H1 (cell line): Measurements from ENCODE around the gene ENTPD8. TPM values are rescaled to one million over a fixed set of nuclear protein-coding genes. Genes with fewer than 3 reads are reported as not detected.

ENCODE experiments used
- CTCF ChIA-PET: fragments of 300-600 bp; sonication (Branson Sonifier 250); formaldehyde crosslinking; loops from one replicate; lab custom pipeline; 2021; ENCODE audit not compliant: partially characterized antibody; lab: Charles Lee
- POLR2A ChIA-PET: fragments of 300-600 bp; sonication (Branson Sonifier 250); formaldehyde crosslinking; loops from one replicate; lab custom pipeline; 2021; ENCODE audit warnings: inconsistent platforms; ENCODE audit not compliant: partially characterized antibody; lab: Charles Lee
- DNase-seq, 2 experiments: peaks; one replicate each; pipeline versions ENCODE4 v3.0.0 to v3.0.0-alpha.2; 2010 to 2022; ENCODE audit warnings: low spot score in 2 of 2, low read depth in 1 of 2, mixed read lengths in 1 of 2
- FAIRE-seq: peaks from 2 replicates; lab custom pipeline; 2011; peaks lifted over from hg19 to GRCh38; lab: Jason Lieb, UNC
- H2AFZ ChIP-seq: 2 replicates; pipeline ENCODE4 v1.8.1; 2012; ENCODE audit warnings: low read length, inconsistent platforms
- H2AK5ac ChIP-seq: 2 replicates; pipeline ENCODE4 v1.6.1; 2013; ENCODE audit warnings: low read depth, low read length
- H2BK120ac ChIP-seq: replicated peaks from 2 replicates; pipeline ENCODE3; 2013; ENCODE audit warnings: low read depth, low read length, inconsistent platforms
- H2BK12ac ChIP-seq: 2 replicates; pipeline ENCODE4 v1.6.1; 2013; ENCODE audit warnings: low read depth, low read length
- H2BK15ac ChIP-seq: 2 replicates; pipeline ENCODE4 v1.6.1; 2013; ENCODE audit warnings: low read length
- H2BK20ac ChIP-seq: 2 replicates; pipeline ENCODE4 v1.6.1; 2013; ENCODE audit warnings: low read length
- H2BK5ac ChIP-seq: 2 replicates; pipeline ENCODE4 v1.6.1; 2013; ENCODE audit warnings: low read depth, low read length
- H3K14ac ChIP-seq: 2 replicates; pipeline ENCODE4 v1.6.1; 2013; ENCODE audit warnings: inconsistent platforms; ENCODE audit not compliant: insufficient read length
- H3K18ac ChIP-seq: 2 replicates; pipeline ENCODE4 v1.6.1; 2013; ENCODE audit warnings: low read length; ENCODE audit errors: extremely low read depth
- H3K23ac ChIP-seq: 2 replicates; pipeline ENCODE4 v1.6.1; 2013; ENCODE audit warnings: inconsistent platforms; ENCODE audit not compliant: insufficient read length
- H3K23me2 ChIP-seq: 2 replicates; pipeline ENCODE4 v1.6.1; 2013; ENCODE audit warnings: low read depth, low read length
- H3K27ac ChIP-seq: 2 replicates; pipeline ENCODE4 v1.6.1; 2011; ENCODE audit warnings: low read depth, low read length, inconsistent platforms
- H3K27me3 ChIP-seq, 4 experiments: replicated peaks in 1 of 4; 1 replicate in 1 of 4; 2 replicates in 3 of 4; pipeline versions ENCODE4 v1.6.1 to v1.8.1; 2011 to 2013; ENCODE audit warnings: low read length in 3 of 4, mild to moderate bottlenecking in 3 of 4, inconsistent platforms in 2 of 4, mixed read lengths in 2 of 4, moderate library complexity in 1 of 4; ENCODE audit not compliant: control insufficient read depth in 3 of 4, insufficient read depth in 3 of 4; ENCODE audit errors: extremely low read depth in 1 of 4
- H3K36me3 ChIP-seq, 4 experiments: 2 replicates each; pipeline versions ENCODE4 v1.6.1 to v1.8.1; 2011 to 2013; ENCODE audit warnings: mild to moderate bottlenecking in 4 of 4, low read length in 3 of 4, moderate library complexity in 2 of 4, control low read depth in 1 of 4, inconsistent platforms in 1 of 4; ENCODE audit not compliant: insufficient read depth in 4 of 4, control insufficient read depth in 2 of 4
- H3K4ac ChIP-seq: replicated peaks from 2 replicates; pipeline ENCODE3; 2013; ENCODE audit warnings: low read length, low read depth, mixed read lengths, inconsistent platforms; ENCODE audit not compliant: insufficient read length
- H3K4me1 ChIP-seq, 4 experiments: replicated peaks in 1 of 4; 1 replicate in 1 of 4; 2 replicates in 3 of 4; pipeline versions ENCODE4 v1.6.1 to v1.8.1; 2011 to 2013; ENCODE audit warnings: low read length in 3 of 4, inconsistent platforms in 2 of 4, mixed read lengths in 1 of 4; ENCODE audit not compliant: insufficient read depth in 4 of 4, control insufficient read depth in 3 of 4
- H3K4me2 ChIP-seq, 2 experiments: 2 replicates each; pipeline versions ENCODE4 v1.6.1 to v1.8.1; 2011 to 2013; ENCODE audit warnings: low read depth in 2 of 2, low read length in 2 of 2, control low read depth in 1 of 2, inconsistent platforms in 1 of 2, mild to moderate bottlenecking in 1 of 2; ENCODE audit not compliant: insufficient read depth in 1 of 2
- H3K4me3 ChIP-seq, 4 experiments: fragments of 200-600, 300-600 bp in 1 of 4; sonication (generic), shearing (Covaris generic), sonication (Bioruptor Twin) in 1 of 4; 2 replicates each; pipeline versions ENCODE4 v1.5.1 to v1.8.1; 2011 to 2016; ENCODE audit warnings: low read length in 4 of 4, low read depth in 3 of 4, control low read depth in 2 of 4, inconsistent platforms in 2 of 4, mild to moderate bottlenecking in 2 of 4, mixed read lengths in 1 of 4, moderate library complexity in 1 of 4; ENCODE audit not compliant: insufficient read depth in 2 of 4; ENCODE audit errors: extremely low read depth in 1 of 4
- H3K56ac ChIP-seq: replicated peaks from 2 replicates; pipeline ENCODE3; 2013; ENCODE audit warnings: low read depth, mild to moderate bottlenecking, mixed read lengths, low read length, inconsistent platforms; ENCODE audit not compliant: insufficient read length
- H3K79me1 ChIP-seq: 2 replicates; pipeline ENCODE4 v1.6.1; 2013; ENCODE audit warnings: low read depth, low read length, control low read depth
- H3K79me2 ChIP-seq, 2 experiments: 2 replicates each; pipeline versions ENCODE4 v1.6.1 to v1.8.1; 2012 to 2013; ENCODE audit warnings: low read length in 2 of 2, mild to moderate bottlenecking in 2 of 2, inconsistent platforms in 1 of 2; ENCODE audit not compliant: insufficient read depth in 2 of 2, control insufficient read depth in 1 of 2
- H3K9ac ChIP-seq, 4 experiments: replicated peaks in 1 of 4; 1 replicate in 1 of 4; 2 replicates in 3 of 4; pipeline versions ENCODE4 v1.6.1 to v1.8.1; 2011 to 2013; ENCODE audit warnings: low read depth in 3 of 4, low read length in 3 of 4, control low read depth in 2 of 4, mild to moderate bottlenecking in 2 of 4, moderate library complexity in 2 of 4, inconsistent platforms in 1 of 4; ENCODE audit errors: extremely low read depth in 1 of 4
- H3K9me3 ChIP-seq, 2 experiments: 2 replicates each; pipeline versions ENCODE4 v1.6.1 to v1.8.1; 2012 to 2013; ENCODE audit warnings: mild to moderate bottlenecking in 2 of 2, moderate library complexity in 2 of 2, control low read depth in 1 of 2, inconsistent platforms in 1 of 2, low read depth in 1 of 2, low read length in 1 of 2, mixed read lengths in 1 of 2; ENCODE audit not compliant: insufficient read depth in 2 of 2
- H4K20me1 ChIP-seq, 2 experiments: replicated peaks in 1 of 2; 2 replicates each; pipeline versions ENCODE3 to v1.8.1; 2011 to 2013; ENCODE audit warnings: inconsistent platforms in 2 of 2, low read length in 2 of 2, mild to moderate bottlenecking in 1 of 2; ENCODE audit not compliant: insufficient read depth in 2 of 2, control insufficient read depth in 1 of 2
- H4K5ac ChIP-seq: 2 replicates; pipeline ENCODE4 v1.6.1; 2013; ENCODE audit warnings: low read length, low read depth, mixed read lengths, inconsistent platforms; ENCODE audit not compliant: insufficient read length
- H4K8ac ChIP-seq: 2 replicates; pipeline ENCODE4 v1.8.0; 2013; ENCODE audit warnings: mild to moderate bottlenecking, moderate library complexity, low read length, inconsistent platforms; ENCODE audit not compliant: insufficient read depth; ENCODE audit errors: extremely low read depth
- H4K91ac ChIP-seq: replicated peaks from 2 replicates; pipeline ENCODE3; 2013; ENCODE audit warnings: low read length, mixed read lengths, inconsistent platforms; ENCODE audit not compliant: insufficient read length
- CBX8 ChIP-seq: fragments of 300-800, 300-1000 bp; sonication (generic); IDR thresholded peaks from 2 replicates; pipeline ENCODE4 v1.7.1; 2016; ENCODE audit warnings: low read depth, low read length, borderline replicate concordance
- EZH2 ChIP-seq: fragments of 200-600 bp; sonication (generic); IDR thresholded peaks from 2 replicates; pipeline ENCODE4 v1.7.1; 2012; ENCODE audit warnings: low read depth, mild to moderate bottlenecking, moderate library complexity, low read length, inconsistent platforms; ENCODE audit not compliant: severe bottlenecking
- KDM4A ChIP-seq: IDR thresholded peaks from one replicate; pipeline ENCODE4 v1.7.1; 2012; ENCODE audit warnings: low read depth, mild to moderate bottlenecking, moderate library complexity, low read length, inconsistent platforms; ENCODE audit not compliant: severe bottlenecking
- MAFK ChIP-seq: IDR thresholded peaks from 2 replicates; pipeline ENCODE4 v1.6.1; 2012; ENCODE audit warnings: low read depth, mild to moderate bottlenecking, improper control_type of control experiment, low read length
- MAX ChIP-seq: IDR thresholded peaks from 2 replicates; pipeline ENCODE4 v1.6.1; 2012; ENCODE audit warnings: inconsistent platforms
- NANOG ChIP-seq: IDR thresholded peaks from 2 replicates; pipeline ENCODE4 v1.6.1; 2011; ENCODE audit warnings: low read length, low read depth, mild to moderate bottlenecking, inconsistent platforms; ENCODE audit not compliant: insufficient read depth, poor library complexity, severe bottlenecking
- NRF1 ChIP-seq: IDR thresholded peaks from 2 replicates; pipeline ENCODE4 v1.6.1; 2011; ENCODE audit warnings: mild to moderate bottlenecking, low read depth, low read length, improper control_type of control experiment
- RFX5 ChIP-seq: IDR thresholded peaks from 2 replicates; pipeline ENCODE4 v1.6.1; 2011; ENCODE audit warnings: low read depth, low read length, improper control_type of control experiment, borderline replicate concordance
- SP2 ChIP-seq: IDR thresholded peaks from 2 replicates; pipeline ENCODE4 v1.6.1; 2012; ENCODE audit warnings: mild to moderate bottlenecking, low read length, inconsistent platforms
- WGBS, 2 experiments: shearing (Covaris generic) in 1 of 2; methylation state at CpG; one replicate each; pipeline versions ENCODE4 v1.1.6 to v1.1.7; 2013 to 2015; ENCODE audit warnings: low lambda C conversion rate in 2 of 2, mixed read lengths in 2 of 2, inconsistent platforms in 1 of 2, low coverage in 1 of 2, missing lambda C conversion rate in 1 of 2; ENCODE audit not compliant: insufficient replicate concordance in 2 of 2, insufficient coverage in 1 of 2, insufficient read length in 1 of 2; ENCODE audit errors: extremely low coverage in 1 of 2, missing lambda C conversion rate in 1 of 2; 5-methylcytosine and 5-hydroxymethylcytosine counted together
- polyA plus RNA-seq, 7 experiments: library from polyadenylated mRNA; depleted of rRNA in 3 of 7; stranded (reverse) in 5 of 7; unstranded in 2 of 7; fragments of >200 nt in 5 of 7; fragments of 200-250 nt in 2 of 7; gene quantifications; 1 replicate in 5 of 7; 2 replicates in 1 of 7; 4 replicates in 1 of 7; pipeline versions ENCODE4 v1.2.1 to v1.2.3, GENCODE V29; 2011 to 2013; ENCODE audit warnings: missing spikeins in 2 of 7, mixed read lengths in 2 of 7
- total RNA-seq: library from RNA; stranded (reverse); fragmentation: NEBNext Ultra II Directional; extraction: Animal tissue kit (Norgen Biotek cat#: 25700); gene quantifications from 2 replicates; pipeline ENCODE4 v1.2.1, GENCODE V29; 2021

The ENTPD8 gene
- total and polyA plus RNA-seq, 2 of the 8 experiments (the other 6 are each of a cell fraction or from before 2014, with no cell fraction given), result 0.48 to 0.51 TPM

GRCh38 chr9:137455359-137455991, 14.3 kb upstream of the ENTPD8 start:
- no peak overlapping the region for H3K23ac ChIP-seq
- H3K4ac ChIP-seq, result no peak overlapping the region
- no peak overlapping the region for H4K5ac ChIP-seq
- no peak overlapping the region for H4K8ac ChIP-seq
- peaks cover 0 to 5% (median 2%) of the 10 kb centered on the region in 4 experiments; a peak in 3 of 7 replicates for H3K27me3 ChIP-seq
- H2BK20ac ChIP-seq, result no peak overlapping the region
- H3K14ac ChIP-seq, result no peak overlapping the region
- H2BK15ac ChIP-seq, result no peak overlapping the region
- DNase-seq (no peak), FAIRE-seq (no peak)
- peaks cover 0 to 25% (median 18%) of the 10 kb centered on the region in 4 experiments; a peak in 6 of 7 replicates for H3K4me1 ChIP-seq
- H3K36me3 ChIP-seq, result peaks cover 0 to 14% (median 7%) of the 10 kb centered on the region in 4 experiments; a peak in 7 of 8 replicates
- no peak overlapping the region; a peak in 1 of 7 replicates for H3K9ac ChIP-seq
- H4K91ac ChIP-seq, result no peak overlapping the region
- H2AK5ac ChIP-seq, result no peak overlapping the region
- no peak overlapping the region; a peak in 1 of 4 replicates for H3K4me2 ChIP-seq
- H2BK5ac ChIP-seq, result no peak overlapping the region
- H3K79me2 ChIP-seq, result no peaks in the 10 kb centered on the region; a peak in 1 of 4 replicates
- H4K20me1 ChIP-seq, result peaks cover 0 to 13% of the 10 kb centered on the region in 2 experiments
- no peak overlapping the region for H3K56ac ChIP-seq
- peaks cover 13% of the 10 kb centered on the region; the same call in 1 of the 2 replicates for H3K23me2 ChIP-seq
- ChIA-PET CTCF (interaction anchor here (1.4 kb wide), 1 partner anchor 10 kb away, joined by 5 read pairs; no protein-coding TSS in a partner anchor), POLR2A (interaction anchor here (0.8 to 3.6 kb wide), 3 partner anchors 12 to 215 kb away, joined by 3 to 28 read pairs (median 5); partner anchors contain the start of gene TUBB4B)
- H3K27ac ChIP-seq, result no peak overlapping the region
- H3K18ac ChIP-seq, result no peak overlapping the region
- 87% methylated on average over 18 of the region's 18 CpGs; no CpG with 5 or more reads in 1 of the 2 experiments for WGBS, 2 experiments
- H2BK120ac ChIP-seq, result no peak overlapping the region
- H3K4me3 ChIP-seq, result no peak overlapping the region
- no peaks in the 10 kb centered on the region for H3K9me3 ChIP-seq
- H2BK12ac ChIP-seq, result 0 out of 2 replicates have a peak overlapping the region, but pooled peaks have one; percentile 23
- peaks cover 3% of the 10 kb centered on the region; the same call in 1 of the 2 replicates for H3K79me1 ChIP-seq
- H2AFZ ChIP-seq, result no peak overlapping the region
- TF ChIP-seq NANOG (no peak), CBX8 (no peak), MAX (no peak), RFX5 (no peak), EZH2 (no peak), NRF1 (no peak), SP2 (no peak), KDM4A (no peak), MAFK (no peak)
